ENCODE data around the gene PPOX. TPM values are rescaled to one million over a fixed set of nuclear protein-coding genes. Genes with fewer than 3 reads are reported as not detected.

PPOX gene
- 7.9 and 40.3 TPM in 2 replicates for total RNA-seq (2014; rRNA removed; shearing (Covaris generic); ENCODE audit: low replicate concordance)

DNA sequence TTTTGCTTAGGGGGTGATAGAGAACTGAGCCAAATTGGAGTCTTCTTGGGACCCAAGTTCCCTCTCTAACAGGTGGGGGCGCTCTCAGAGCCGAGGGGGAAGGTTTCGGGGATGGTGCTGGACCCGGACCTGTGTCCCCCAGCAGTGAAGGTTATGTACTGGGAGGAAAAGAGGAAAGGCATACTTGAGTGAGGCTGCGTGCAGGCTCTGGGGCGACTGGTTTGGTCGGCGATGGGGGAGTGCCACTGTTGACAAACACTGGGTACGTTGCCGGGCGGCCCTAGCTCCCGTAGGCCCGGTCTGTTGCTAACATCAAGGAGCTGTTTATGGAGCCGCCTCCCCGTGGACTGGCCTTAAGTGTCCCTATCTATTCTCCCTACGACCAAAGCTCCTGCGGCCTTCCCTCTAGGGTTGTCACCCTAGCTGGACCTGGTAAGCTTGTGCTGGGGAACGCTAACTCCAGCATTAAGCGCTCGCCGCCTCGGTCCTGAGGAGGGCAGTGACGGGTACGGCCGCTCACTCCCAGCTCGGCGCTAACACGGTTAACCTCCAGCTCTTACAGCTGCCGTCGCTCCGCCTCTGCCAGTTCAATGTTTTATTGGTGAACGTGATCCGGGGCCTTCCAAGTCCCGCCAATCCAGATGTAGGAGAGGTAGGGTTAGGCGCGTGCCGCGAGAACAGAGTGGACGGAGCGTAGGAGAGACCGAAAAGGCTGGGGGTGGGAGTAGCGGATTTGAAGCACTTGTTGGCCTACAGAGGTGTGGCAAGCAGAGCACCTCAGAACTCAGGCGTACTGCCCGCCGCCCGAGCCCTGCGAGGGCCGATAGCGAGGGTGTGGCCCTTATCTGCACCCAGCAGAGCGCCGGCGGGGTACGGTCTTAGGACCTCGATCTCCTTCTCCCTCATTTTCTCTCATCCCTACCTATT lies at the start of gene PPOX:
Gene PPOX (plus strand): TSS at position 685 of the 927 bp plus-strand sequence. CDS start 422 bp downstream, outside the sequence.
- DNase-seq: peak; percentile 99
- Histone ChIP-seq H3K27me3 (no peaks in the 10 kb centered on the region), H3K4me3 (peak within 1 kb of the TSS; percentile 74), H3K36me3 (peaks cover 43% of the 10 kb centered on the region), H3K9me3 (no peaks in the 10 kb centered on the region)

DNA sequence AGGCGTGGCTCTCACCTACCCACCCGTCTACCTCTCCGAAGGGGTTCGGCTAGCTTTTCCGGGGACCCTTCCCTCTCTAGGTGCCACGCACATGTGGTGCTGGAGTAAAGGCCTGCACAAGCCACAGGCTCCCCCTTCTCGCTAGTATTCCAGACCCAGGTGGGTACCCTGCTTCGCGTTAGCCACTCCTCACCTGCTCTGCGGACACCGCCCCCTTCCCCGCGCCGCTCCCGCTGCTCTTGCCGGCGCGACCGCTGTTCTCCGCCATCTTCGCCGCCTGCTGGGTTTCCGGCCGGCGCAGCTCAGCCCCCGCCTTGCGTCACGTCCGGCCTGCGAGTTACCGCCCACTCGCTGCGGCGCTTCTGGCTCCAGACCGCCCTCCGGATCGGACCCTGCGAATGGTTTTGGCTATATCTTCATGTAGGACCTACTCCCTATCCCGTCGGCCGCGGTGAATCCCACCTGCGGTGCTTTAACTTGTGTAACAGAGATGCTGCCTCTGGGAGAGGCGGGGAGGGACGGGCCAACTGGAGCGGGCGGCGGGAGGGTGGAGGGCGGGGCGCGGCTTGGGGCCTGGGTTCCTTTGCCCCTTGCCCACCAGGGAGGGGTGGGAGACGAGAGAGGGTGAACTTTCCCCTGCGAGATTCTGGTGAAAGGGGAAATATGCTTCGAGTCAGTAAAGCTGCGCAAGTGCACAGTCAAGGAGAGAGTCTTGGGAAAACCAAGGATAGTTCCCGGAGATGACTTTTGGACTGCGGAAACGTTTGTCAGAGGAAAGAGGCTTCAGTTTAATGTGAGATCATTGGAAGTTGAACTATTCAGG lies 48.3 kb upstream of the PPOX start, which contains the start of the genes NIT1 and PFDN2:
Gene NIT1 (plus strand): TSS at position 347 of the 823 bp plus-strand sequence. CDS start 72 bp downstream, at position 419.
Gene PFDN2 (minus strand): TSS at position 279 of the 823 bp plus-strand sequence. CDS start 11 bp downstream, at position 268.
- Histone ChIP-seq H3K9me3 (no peaks in the 10 kb centered on the region), H3K27me3 (no peaks in the 10 kb centered on the region), H3K36me3 (peaks cover 78% of the 10 kb centered on the region), H3K4me3 (peak within 1 kb of the TSS; percentile 99)
- peak; percentile 93 for DNase-seq

DNA sequence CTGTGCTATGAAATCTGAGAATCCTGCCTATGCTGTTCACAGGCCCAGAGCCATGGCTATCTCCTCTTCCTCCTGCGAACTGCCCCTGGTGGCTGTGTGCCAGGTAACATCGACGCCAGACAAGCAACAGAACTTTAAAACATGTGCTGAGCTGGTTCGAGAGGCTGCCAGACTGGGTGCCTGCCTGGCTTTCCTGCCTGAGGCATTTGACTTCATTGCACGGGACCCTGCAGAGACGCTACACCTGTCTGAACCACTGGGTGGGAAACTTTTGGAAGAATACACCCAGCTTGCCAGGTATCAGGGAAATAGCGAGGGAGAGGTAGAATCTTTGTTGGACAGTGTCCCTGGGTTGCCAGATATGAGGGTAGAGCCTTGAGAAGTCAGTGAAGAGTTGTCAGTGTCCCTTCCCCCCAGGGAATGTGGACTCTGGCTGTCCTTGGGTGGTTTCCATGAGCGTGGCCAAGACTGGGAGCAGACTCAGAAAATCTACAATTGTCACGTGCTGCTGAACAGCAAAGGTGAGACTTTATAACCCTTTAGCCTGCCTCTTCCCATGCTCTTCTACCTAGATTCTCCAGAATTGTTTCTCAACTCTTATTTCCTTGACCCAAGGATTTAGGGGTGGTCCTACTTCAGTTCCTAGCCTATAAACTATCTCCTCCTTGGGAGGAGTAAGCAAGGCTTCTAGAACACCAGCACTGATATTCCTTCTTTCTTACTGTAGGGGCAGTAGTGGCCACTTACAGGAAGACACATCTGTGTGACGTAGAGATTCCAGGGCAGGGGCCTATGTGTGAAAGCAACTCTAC lies 46.9 kb upstream of the PPOX start:
- peaks cover 77% of the 10 kb centered on the region for H3K36me3 ChIP-seq
- H3K9me3 ChIP-seq: no peaks in the 10 kb centered on the region
- H3K27me3 ChIP-seq: no peaks in the 10 kb centered on the region
- peak overlapping the region; percentile 99 for H3K4me3 ChIP-seq
- peak; percentile 49 for DNase-seq

DNA sequence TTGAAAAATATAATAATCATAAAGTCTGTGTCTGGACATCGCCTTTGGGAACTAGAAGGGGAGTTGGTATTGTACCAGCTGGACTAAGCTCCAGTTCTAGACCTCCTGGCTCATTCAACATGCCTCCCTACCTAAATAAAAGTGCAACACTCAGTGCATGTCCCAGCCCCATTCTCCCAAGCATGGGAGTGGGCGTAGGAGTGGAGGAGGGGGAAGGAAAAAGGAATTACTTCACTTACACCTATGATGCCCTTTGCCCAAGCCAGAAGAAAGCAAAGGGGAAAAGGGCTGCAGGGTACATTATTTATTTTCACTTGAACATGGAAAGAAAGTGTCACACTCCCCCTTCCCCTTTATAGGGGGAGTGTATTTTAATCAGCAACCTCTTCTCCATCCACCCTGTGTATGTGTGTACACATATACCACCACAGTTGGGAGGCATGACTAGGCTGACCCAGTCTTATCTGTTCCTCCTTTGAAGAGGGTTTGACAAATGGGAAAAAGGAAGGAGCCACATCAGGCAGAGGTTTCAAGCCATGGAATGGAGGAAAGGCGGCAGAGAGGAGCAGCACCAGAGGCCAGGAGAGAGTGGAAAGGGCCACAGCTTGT lies 45.1 kb upstream of the PPOX start:
- Histone ChIP-seq H3K4me3 (no peak overlapping the region), H3K9me3 (no peaks in the 10 kb centered on the region), H3K36me3 (peaks cover 78% of the 10 kb centered on the region), H3K27me3 (no peaks in the 10 kb centered on the region)
- DNase-seq: no peak

DNA sequence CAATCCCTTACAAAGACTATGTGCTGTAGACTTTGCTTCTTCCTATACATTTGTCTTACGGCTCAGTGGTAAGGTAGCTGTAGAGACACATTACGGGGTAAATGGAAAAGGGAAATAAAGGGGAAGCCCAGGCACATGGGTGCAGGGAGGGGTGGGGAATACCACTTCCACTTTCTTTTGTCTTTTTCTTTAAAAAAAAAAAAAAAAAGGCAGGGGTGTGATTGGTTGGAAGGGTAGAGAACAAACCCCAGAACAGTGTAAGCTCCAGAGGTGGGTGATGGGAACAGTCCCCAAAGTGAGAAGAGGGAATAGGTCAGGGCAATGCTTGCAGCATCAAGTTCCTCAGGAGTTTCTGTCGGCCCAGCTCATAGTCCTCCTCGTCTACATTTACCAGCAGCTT lies 44.4 kb upstream of the PPOX start:
- Histone ChIP-seq H3K27me3 (no peaks in the 10 kb centered on the region), H3K36me3 (peaks cover 78% of the 10 kb centered on the region), H3K9me3 (no peaks in the 10 kb centered on the region), H3K4me3 (no peak overlapping the region)
- no peak for DNase-seq

DNA sequence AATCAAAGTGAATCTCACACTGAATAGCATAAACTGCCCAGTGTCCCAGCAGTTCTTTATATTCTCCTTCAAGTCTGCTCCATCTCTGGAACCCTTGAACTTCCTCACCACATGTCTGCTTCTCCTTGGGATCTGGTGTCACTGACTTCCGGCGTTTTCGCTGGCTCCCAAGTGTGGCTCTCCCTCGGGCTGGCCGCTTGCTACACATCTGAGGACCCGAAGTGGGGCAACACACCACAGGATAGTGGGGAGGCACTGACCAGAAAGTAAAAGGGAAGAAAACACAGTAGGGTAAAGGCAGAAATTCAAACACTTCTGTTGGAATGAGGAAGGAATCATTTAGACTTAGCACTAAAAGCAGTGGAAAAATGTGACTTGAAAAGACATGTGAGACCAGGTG lies 43.3 kb upstream of the PPOX start:
- no peak overlapping the region for H3K4me3 ChIP-seq
- no peaks in the 10 kb centered on the region for H3K27me3 ChIP-seq
- H3K9me3 ChIP-seq: no peaks in the 10 kb centered on the region
- H3K36me3 ChIP-seq: peaks cover 82% of the 10 kb centered on the region
- DNase-seq: no peak

DNA sequence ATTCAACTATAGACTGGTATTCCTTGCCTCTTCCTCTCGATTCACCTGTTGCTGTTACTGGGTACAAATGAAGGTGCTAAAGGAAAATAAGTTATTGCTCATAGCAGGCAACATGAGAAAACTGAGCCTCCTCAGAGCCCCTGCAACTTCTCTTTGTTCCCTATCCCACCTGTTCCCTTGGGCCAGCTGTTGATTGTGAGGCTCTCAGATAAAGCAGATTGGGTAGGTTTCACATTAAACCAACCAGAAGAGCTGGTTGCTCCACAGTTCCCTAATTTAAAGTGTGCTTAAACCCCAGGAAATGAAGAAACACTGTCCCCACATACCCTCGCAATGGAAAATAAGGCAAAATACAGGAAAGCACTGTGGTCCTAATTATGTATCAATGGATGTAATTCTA lies 38.6 kb upstream of the PPOX start:
- peaks cover 75% of the 10 kb centered on the region for H3K36me3 ChIP-seq
- no peaks in the 10 kb centered on the region for H3K27me3 ChIP-seq
- DNase-seq: no peak

DNA sequence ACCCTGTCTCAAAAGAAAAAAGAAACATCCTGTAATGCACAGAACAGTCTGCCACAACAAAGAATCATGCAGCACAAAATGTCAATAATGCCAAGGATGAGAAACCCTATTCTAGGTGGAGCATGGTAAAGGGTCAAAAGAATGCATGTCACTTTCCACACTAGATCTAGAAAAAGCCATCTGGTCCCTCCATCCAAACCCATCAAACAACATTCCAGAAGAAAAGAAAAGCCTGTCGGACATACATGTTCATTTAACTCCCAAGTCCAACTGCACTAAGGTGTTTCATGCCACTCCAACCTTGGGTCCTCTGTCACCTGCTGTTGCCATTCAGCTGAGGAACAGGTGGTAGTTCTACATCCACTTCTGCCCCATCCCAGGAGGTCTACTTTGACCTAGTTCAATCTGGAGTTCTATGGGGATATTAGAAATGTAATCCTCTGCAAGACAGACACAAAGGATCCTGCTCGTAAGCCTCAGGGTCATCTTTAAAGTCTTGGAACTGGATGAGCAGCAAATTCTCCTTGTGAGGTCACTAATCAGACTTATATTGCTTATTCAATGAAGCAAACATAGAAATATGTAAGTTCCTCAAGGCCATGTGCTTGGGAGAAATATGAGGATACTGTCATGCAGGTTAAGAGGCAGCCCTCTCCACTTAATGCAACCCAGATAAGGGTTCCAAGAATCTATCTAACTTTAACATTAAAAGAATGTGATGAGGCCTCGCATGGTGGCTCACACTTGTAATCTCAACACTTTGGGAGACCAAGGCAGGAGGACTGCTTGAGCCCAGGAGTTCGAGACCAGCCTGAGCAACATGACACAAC lies 37.4 kb upstream of the PPOX start:
- Histone ChIP-seq H3K4me3 (no peak overlapping the region), H3K36me3 (peaks cover 65% of the 10 kb centered on the region), H3K9me3 (no peaks in the 10 kb centered on the region), H3K27me3 (no peaks in the 10 kb centered on the region)
- DNase-seq: no peak

More for the DNA sequence above, 38.6 kb upstream of the PPOX start:
- Histone ChIP-seq H3K9me3 (no peaks in the 10 kb centered on the region), H3K4me3 (no peak overlapping the region)

DNA sequence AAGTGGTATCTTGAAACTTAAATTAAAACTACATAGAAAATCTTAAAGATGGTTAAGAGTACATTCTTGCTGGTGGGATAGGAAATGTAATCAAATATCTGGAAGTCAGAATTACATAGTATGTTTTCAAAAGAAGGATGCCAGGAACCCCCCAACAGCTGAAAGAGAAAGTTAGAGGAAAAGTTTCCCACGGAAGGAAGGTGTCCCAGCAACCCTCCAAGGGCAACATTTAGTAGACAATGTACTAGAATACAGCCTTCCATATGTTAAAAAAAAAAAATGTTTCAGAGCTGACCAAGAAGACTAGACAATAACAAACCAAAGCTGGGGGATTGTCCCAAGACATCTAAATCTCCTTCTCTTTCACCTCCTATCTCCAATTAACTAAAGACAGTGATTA lies 36.0 kb upstream of the PPOX start:
- no peaks in the 10 kb centered on the region for H3K27me3 ChIP-seq
- no peaks in the 10 kb centered on the region for H3K9me3 ChIP-seq
- no peak overlapping the region for H3K4me3 ChIP-seq
- peaks cover 57% of the 10 kb centered on the region for H3K36me3 ChIP-seq
- no peak for DNase-seq

DNA sequence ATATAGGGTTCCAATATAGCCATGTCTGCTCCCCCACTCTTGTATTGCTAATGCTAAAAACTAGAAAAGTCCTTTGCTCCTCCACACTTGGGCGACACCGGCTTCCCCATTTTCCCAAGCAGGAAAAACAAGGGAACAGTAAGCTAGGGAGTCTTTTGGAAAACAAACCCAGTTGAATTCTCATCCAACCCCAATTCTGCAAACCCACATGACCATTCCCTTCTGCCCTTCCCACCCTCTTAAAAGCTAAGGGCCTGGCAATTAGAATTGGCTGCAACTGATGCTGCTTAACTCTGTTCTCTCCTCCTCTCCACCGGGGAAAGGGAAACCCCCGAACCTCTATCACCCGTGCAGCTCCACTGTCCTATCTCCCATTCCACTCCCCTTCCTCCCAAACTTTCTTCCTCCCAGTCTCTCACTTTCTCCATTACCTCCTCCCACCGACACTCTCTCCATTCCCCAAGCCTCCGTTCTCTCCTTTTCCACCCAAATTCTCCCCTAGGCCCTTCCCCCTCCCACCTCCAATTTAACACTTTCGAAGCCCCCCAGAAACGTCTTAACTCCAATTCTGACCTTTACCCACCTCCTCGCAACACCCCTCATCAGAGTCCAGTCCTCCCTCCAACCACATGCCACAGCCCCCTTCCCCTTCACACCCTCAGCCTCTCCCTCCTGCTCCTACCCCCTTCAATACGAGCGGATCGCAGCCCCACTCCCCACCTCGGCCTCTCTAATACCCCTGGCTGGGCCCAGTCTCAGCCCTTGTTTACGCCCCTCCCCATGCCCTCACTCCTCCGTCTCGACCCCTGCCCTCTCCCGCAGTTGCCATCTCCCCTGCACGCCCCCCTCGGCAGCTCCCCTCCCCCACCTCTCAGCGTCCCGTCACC lies 34.5 kb upstream of the PPOX start:
- no peak for DNase-seq
- Histone ChIP-seq H3K27me3 (no peaks in the 10 kb centered on the region), H3K36me3 (peaks cover 44% of the 10 kb centered on the region), H3K9me3 (no peaks in the 10 kb centered on the region), H3K4me3 (peak overlapping the region; percentile 70)

DNA sequence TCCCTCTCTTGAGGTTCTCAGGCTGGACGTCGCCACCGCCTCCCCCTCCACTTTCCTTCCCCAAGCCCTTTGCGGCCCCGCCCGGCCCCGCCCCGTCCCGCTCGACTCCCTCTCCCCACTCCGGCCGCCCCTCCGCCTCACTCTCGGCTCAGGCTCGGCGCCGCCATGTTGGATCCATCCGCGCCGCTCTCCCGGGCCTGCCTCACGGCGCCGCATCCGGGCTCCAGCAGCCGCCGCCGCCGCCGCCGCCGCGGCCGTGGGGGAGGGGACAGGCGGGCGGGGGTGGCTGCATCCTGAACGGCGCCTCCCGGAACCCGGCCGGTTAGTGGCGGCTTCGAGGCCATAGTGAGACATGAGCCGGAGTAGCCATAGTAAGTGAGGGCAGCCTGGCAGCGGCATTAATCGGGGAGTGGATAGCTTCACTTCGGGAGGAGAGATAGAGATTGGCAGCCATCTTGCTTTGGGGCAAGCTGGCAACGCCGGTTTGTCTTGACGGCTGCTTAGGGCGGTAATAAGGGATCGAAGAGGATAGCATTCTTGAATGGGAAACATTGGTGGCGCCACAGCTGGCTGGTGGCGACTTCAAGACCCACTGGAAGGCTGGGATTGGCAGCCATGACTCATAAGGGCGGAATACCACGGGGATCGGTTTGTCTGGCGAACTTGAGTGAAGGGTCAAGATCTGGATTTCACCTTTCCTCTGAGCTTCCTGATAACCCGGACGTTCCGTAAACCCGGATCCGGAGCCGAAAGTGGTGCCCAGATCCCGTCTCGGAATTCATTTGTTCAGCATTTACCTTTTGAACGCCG lies 33.6 kb upstream of the PPOX start, which contains the start of gene DEDD:
Gene DEDD (minus strand): TSS at position 258 of the 810 bp plus-strand sequence. CDS start 8,205 bp downstream, outside the sequence.
- Histone ChIP-seq H3K4me3 (peak within 1 kb of the TSS; percentile 70), H3K27me3 (no peaks in the 10 kb centered on the region), H3K36me3 (peaks cover 38% of the 10 kb centered on the region), H3K9me3 (no peaks in the 10 kb centered on the region)
- DNase-seq: peak; percentile 97

DNA sequence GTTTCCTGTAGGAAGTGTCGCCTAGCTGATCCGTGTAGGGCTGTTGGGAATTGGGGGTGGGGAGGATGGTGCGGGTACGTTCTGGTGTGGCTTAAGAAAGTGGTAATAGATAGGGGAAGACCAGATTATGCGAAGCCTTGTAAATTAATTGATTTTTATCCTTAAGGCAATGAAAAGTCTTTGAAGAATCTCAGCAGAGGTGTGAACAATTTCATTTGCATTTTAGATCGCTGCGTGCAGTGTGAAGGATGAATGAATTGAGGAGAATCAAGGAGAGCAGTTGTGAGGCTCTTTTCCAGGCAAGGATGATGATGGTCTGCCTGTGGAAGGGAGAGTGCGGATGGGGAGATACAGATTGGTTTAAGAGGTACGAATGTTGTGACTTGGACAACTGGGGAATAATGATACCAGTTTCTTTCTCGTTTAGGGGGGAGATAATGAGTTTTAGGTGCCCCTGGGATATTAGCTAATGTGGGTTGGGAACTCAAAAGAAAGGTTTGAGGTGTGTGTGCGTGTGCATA lies 32.9 kb upstream of the PPOX start:
- no peak for DNase-seq
- Histone ChIP-seq H3K36me3 (peaks cover 32% of the 10 kb centered on the region), H3K9me3 (no peaks in the 10 kb centered on the region), H3K27me3 (no peaks in the 10 kb centered on the region), H3K4me3 (peak overlapping the region; percentile 70)

DNA sequence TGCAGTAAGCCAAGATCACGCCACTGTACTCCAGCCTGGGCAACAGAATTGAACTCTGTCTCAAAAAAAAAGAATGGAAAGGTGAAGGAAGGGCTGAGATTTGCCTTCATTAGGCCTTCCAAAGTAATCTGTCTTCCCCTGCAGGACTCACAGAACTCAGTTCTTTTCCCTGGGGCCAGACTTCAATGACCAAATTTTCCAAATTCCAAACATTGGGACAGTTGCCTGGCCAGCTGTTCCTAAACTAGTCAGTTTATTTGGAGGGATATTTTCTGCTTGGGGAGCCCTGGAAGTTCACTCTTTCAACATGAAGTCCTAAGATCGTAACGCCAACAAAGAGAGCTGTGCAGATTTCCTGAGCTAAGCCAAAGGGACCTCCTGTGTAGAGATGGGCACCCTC lies 28.3 kb upstream of the PPOX start:
- H3K9me3 ChIP-seq: no peaks in the 10 kb centered on the region
- DNase-seq: no peak
- no peak overlapping the region for H3K4me3 ChIP-seq
- no peaks in the 10 kb centered on the region for H3K27me3 ChIP-seq
- peaks cover 6% of the 10 kb centered on the region for H3K36me3 ChIP-seq

All from MG63 (cell line).